Measurements from ENCODE around the gene SOX6.
"Not testable (repeated sequence)": the region's sequence is repeated elsewhere in the genome, so short reads cannot be mapped to it uniquely, and the experiment has no call there.

SOX6 gene

DNA sequence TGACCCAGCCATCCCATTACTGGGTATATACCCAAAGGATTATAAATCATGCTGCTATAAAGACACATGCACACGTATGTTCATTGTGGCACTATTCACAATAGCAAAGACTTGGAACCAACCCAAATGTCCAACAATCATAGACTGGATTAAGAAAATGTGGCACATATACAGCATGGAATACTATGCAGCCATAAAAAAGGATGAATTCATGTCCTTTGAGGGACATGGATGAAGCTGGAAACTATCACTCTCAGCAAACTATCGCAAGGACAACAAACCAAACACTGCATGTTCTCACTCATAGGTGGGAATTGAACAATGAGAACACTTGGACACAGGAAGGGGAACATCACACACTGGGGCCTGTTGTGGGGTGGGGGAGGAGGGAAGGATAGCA lies 209.4 kb downstream of the SOX6 start:
- not testable (repeated sequence) for H3K27ac ChIP-seq (ENCODE audit: insufficient read depth, low read depth, low read length, poor library complexity, severe bottlenecking); H3K27me3 ChIP-seq (ENCODE audit: control insufficient read depth, insufficient read depth, low read length, poor library complexity, severe bottlenecking); H3K4me3 ChIP-seq (ENCODE audit: insufficient read depth, low read depth, low read length); H3K9me3 ChIP-seq (ENCODE audit: control insufficient read depth, low read length); H3K36me3 ChIP-seq (ENCODE audit: control insufficient read depth, insufficient read depth, low read length); H3K4me1 ChIP-seq (ENCODE audit: control insufficient read depth, insufficient read depth, low read length)
- 93% methylated on average over 2 of the region's 2 CpGs; no CpG with 5 or more reads in 1 of the 2 experiments for WGBS, 2 experiments

DNA sequence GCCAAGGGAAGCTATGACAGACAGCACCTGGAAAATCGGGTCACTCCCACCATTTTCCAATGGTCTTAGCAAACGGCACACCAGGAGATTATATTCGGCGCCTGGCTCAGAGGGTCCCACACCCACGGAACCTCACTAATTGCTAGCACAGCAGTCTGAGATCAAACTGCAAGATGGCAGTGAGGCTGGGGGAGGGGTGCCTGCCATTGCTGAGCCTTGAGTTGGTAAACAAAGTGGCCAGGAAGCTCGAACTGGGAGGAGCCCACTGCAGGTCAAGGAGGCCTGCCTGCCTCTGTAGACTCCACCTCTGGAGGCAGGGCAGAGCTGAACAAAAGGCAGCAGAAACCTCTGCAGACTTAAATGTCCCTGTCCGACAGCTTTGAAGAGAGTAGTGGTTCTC lies 214.7 kb downstream of the SOX6 start:
- not testable (repeated sequence) for H3K27me3 ChIP-seq (ENCODE audit: control insufficient read depth, insufficient read depth, low read length, poor library complexity, severe bottlenecking); H3K4me3 ChIP-seq (ENCODE audit: insufficient read depth, low read depth, low read length); H3K4me1 ChIP-seq (ENCODE audit: control insufficient read depth, insufficient read depth, low read length); H3K9me3 ChIP-seq (ENCODE audit: control insufficient read depth, low read length); H3K27ac ChIP-seq (ENCODE audit: insufficient read depth, low read depth, low read length, poor library complexity, severe bottlenecking); H3K36me3 ChIP-seq (ENCODE audit: control insufficient read depth, insufficient read depth, low read length)
- 91 to 92% methylated on average over 7 of the region's 7 CpGs for WGBS, 2 experiments

DNA sequence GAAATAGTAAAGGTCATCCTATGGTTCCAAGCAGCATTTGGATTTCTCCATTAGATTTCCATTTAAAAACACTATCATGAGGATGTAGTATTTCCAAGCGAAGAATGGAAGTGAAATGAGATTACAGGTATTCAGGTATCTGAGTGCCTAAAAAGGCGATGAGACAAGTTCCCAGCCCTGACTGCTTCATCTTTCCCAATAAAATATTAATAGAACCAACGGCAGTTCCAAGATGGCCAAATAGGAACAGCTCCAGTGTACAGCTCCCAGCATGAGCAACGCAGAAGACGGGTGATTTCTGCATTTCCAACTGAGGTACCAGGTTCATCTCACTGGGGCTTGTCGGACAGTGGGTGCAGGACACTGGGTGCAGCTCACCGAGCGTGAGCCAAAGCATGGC lies 215.2 kb downstream of the SOX6 start:
- not testable (repeated sequence) for H3K36me3 ChIP-seq (ENCODE audit: control insufficient read depth, insufficient read depth, low read length); H3K27ac ChIP-seq (ENCODE audit: insufficient read depth, low read depth, low read length, poor library complexity, severe bottlenecking); H3K4me3 ChIP-seq (ENCODE audit: insufficient read depth, low read depth, low read length); H3K9me3 ChIP-seq (ENCODE audit: control insufficient read depth, low read length); H3K4me1 ChIP-seq (ENCODE audit: control insufficient read depth, insufficient read depth, low read length); H3K27me3 ChIP-seq (ENCODE audit: control insufficient read depth, insufficient read depth, low read length, poor library complexity, severe bottlenecking)
- 94 to 95% methylated on average over 7 to 8 of the region's 8 CpGs for WGBS, 2 experiments

DNA sequence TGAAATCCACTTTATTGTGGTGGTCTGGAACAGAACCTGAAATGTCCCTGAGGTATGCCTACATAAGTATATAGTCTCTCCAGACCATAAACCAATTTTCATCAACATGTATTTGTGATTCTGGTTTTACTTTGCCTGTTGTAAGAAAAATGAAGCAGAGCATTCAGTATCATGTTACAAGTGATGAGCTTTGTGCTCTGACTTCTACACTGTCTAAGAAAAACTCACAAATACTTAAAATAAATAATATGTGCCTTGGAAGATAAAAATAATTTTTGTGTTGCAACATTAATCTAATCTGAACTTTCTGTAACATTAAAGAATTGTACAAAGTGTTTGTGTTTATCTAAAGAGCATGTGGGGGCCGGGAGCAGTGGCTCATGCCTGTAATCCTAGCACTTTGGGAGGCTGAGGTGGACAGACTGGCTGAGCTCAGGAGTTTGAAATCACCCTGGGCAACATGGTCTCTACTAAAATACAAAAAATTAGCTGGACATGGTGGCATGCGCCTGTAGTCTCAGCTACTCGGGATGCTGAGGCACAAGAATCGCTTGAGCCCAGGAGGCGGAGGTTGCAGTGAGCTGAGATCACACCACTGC lies 219.5 kb downstream of the SOX6 start:
- Histone ChIP-seq H3K9me3 (ENCODE audit: control insufficient read depth, low read length) (no peaks in the 10 kb centered on the region), H3K36me3 (ENCODE audit: control insufficient read depth, insufficient read depth, low read length) (no peaks in the 10 kb centered on the region), H3K27ac (ENCODE audit: insufficient read depth, low read depth, low read length, poor library complexity, severe bottlenecking) (no peak overlapping the region), H3K4me1 (ENCODE audit: control insufficient read depth, insufficient read depth, low read length) (no peaks in the 10 kb centered on the region), H3K27me3 (ENCODE audit: control insufficient read depth, insufficient read depth, low read length, poor library complexity, severe bottlenecking) (no peaks in the 10 kb centered on the region), H3K4me3 (ENCODE audit: insufficient read depth, low read depth, low read length) (no peak overlapping the region)
- 94 to 95% methylated on average over 5 of the region's 5 CpGs for WGBS, 2 experiments

DNA sequence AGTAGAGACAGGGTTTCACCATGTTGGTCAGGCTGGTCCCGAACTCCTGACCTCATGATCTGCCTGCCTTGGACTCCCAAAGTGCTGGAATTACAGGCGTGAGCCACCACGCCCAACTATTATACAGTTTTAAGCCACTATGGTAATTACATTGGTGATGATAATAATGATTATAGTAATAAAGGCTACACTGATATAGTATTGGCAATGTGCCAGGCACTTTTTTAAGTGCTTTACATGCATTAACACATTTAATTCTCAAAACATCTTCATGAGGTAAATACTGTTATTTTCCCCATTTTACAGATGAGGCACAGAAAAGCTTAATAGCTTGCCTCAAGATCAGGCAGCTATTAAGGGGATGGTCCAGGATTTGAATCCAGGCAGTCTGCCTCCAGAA lies 222.5 kb downstream of the SOX6 start:
- H3K36me3 ChIP-seq (ENCODE audit: control insufficient read depth, insufficient read depth, low read length), result no peaks in the 10 kb centered on the region
- no peaks in the 10 kb centered on the region for H3K4me1 ChIP-seq (ENCODE audit: control insufficient read depth, insufficient read depth, low read length)
- H3K9me3 ChIP-seq (ENCODE audit: control insufficient read depth, low read length), result no peaks in the 10 kb centered on the region
- 87 to 97% methylated on average over 2 to 3 of the region's 3 CpGs for WGBS, 2 experiments
- H3K27ac ChIP-seq (ENCODE audit: insufficient read depth, low read depth, low read length, poor library complexity, severe bottlenecking), result no peak overlapping the region
- no peak overlapping the region for H3K4me3 ChIP-seq (ENCODE audit: insufficient read depth, low read depth, low read length)
- H3K27me3 ChIP-seq (ENCODE audit: control insufficient read depth, insufficient read depth, low read length, poor library complexity, severe bottlenecking), result no peaks in the 10 kb centered on the region

DNA sequence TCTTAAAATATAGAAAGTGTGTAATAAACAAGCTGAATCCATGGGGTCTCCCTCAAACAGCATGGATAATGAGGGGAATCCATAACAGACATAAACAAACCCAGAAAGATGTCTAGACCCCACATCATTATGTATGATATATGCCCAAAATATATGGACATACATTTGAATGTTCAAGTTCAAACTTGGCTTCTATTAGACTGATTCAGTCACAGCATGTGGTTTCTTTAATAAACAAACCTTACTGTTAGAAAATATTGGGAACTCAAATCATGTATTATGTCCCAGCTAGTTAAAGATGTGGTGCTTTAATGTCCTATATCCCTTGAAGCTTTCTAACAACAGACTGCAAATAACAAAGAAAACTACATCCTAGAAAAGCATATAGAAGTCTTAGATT lies 228.6 kb downstream of the SOX6 start:
- H3K4me1 ChIP-seq (ENCODE audit: control insufficient read depth, insufficient read depth, low read length), result no peaks in the 10 kb centered on the region
- no peaks in the 10 kb centered on the region for H3K36me3 ChIP-seq (ENCODE audit: control insufficient read depth, insufficient read depth, low read length)
- no peak overlapping the region for H3K4me3 ChIP-seq (ENCODE audit: insufficient read depth, low read depth, low read length)
- no peaks in the 10 kb centered on the region for H3K27me3 ChIP-seq (ENCODE audit: control insufficient read depth, insufficient read depth, low read length, poor library complexity, severe bottlenecking)
- H3K27ac ChIP-seq (ENCODE audit: insufficient read depth, low read depth, low read length, poor library complexity, severe bottlenecking), result no peak overlapping the region
- no peaks in the 10 kb centered on the region for H3K9me3 ChIP-seq (ENCODE audit: control insufficient read depth, low read length)

DNA sequence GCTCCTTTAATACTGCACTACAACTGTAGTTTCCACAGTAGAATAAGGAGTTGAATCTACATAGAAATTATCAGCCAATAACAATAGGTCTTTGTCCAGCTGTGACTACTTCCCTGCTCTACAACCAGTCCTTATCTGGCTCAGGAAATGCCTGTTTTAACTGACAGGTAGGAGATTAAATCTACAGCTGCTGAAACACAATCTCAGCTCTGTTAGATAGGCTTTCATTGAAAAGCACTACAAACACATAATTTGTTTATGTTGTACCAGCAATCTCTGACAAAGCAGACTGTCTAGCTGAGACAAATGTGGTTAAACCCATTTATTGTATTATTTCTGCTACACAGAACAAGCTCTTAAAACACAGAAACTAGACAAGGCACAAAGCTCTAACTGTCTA lies 230.0 kb downstream of the SOX6 start:
- no peak overlapping the region for H3K27ac ChIP-seq (ENCODE audit: insufficient read depth, low read depth, low read length, poor library complexity, severe bottlenecking)
- H3K27me3 ChIP-seq (ENCODE audit: control insufficient read depth, insufficient read depth, low read length, poor library complexity, severe bottlenecking), result no peaks in the 10 kb centered on the region
- no peaks in the 10 kb centered on the region for H3K4me1 ChIP-seq (ENCODE audit: control insufficient read depth, insufficient read depth, low read length)
- H3K9me3 ChIP-seq (ENCODE audit: control insufficient read depth, low read length), result no peaks in the 10 kb centered on the region
- no peak overlapping the region for H3K4me3 ChIP-seq (ENCODE audit: insufficient read depth, low read depth, low read length)
- H3K36me3 ChIP-seq (ENCODE audit: control insufficient read depth, insufficient read depth, low read length), result no peaks in the 10 kb centered on the region

DNA sequence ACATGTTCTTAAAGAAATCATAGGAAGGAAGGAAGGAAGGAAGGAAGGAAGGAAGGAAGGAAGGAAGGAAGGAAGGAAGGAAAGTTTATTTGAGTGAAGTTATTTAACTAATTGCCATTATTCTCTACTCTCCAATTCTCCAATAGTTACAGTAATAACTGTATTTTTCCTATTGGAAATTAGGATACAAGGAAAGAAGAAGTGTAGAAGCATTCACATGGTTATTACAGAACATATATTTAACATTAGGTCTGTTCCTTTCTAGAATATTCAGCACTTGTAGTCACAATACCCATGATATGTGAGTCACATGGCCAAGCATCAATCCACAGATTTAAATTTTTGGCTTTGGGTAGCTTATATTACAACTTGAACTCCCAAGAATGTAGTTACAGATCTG lies 230.6 kb downstream of the SOX6 start:
- H3K9me3 ChIP-seq (ENCODE audit: control insufficient read depth, low read length), result no peaks in the 10 kb centered on the region
- no peaks in the 10 kb centered on the region for H3K4me1 ChIP-seq (ENCODE audit: control insufficient read depth, insufficient read depth, low read length)
- H3K27me3 ChIP-seq (ENCODE audit: control insufficient read depth, insufficient read depth, low read length, poor library complexity, severe bottlenecking), result no peaks in the 10 kb centered on the region
- no peak overlapping the region for H3K4me3 ChIP-seq (ENCODE audit: insufficient read depth, low read depth, low read length)
- H3K36me3 ChIP-seq (ENCODE audit: control insufficient read depth, insufficient read depth, low read length), result no peaks in the 10 kb centered on the region
- no peak overlapping the region for H3K27ac ChIP-seq (ENCODE audit: insufficient read depth, low read depth, low read length, poor library complexity, severe bottlenecking)

DNA sequence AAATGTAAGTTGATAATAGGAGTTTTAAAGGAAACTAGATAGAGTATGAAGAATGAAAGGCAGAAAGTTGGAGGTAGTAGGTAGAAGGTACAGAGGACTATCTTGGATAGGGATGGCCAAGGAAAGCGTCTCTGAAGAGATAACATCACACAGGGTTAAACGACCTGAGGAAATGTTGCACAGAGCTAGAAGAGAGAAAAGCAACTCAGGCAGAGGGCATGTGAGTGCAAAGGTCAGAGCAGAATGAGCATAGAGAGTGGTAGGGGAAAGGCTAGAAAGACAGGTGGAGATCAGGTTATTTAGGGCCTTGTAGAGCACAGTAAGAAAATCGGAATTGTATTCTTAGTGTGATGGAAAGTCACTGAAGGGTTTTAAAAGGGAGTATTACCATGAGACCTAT lies 232.0 kb downstream of the SOX6 start:
- Histone ChIP-seq H3K36me3 (ENCODE audit: control insufficient read depth, insufficient read depth, low read length) (no peaks in the 10 kb centered on the region), H3K4me1 (ENCODE audit: control insufficient read depth, insufficient read depth, low read length) (no peaks in the 10 kb centered on the region), H3K9me3 (ENCODE audit: control insufficient read depth, low read length) (no peaks in the 10 kb centered on the region), H3K4me3 (ENCODE audit: insufficient read depth, low read depth, low read length) (no peak overlapping the region), H3K27ac (ENCODE audit: insufficient read depth, low read depth, low read length, poor library complexity, severe bottlenecking) (no peak overlapping the region), H3K27me3 (ENCODE audit: control insufficient read depth, insufficient read depth, low read length, poor library complexity, severe bottlenecking) (no peaks in the 10 kb centered on the region)
- 92 to 93% methylated on average over 3 of the region's 3 CpGs for WGBS, 2 experiments

DNA sequence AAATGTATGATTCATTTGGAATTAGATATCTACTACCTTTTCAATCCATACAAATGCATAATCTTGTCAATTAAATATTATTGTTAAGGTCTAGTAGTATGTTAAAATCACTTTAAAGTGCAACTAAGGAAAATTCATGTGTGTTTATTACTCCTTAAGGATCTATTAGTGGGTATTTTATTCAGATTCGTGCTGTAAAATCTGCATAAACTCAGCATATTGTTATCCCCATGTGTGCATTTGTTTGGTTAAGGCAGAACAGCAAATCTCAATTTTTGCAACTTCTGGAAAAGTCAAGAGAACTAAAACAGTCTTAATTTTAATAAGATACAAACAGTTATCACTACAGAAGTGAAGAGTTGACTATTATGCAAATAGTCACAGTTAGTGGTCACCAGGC lies 234.5 kb downstream of the SOX6 start:
- Histone ChIP-seq H3K27ac (ENCODE audit: insufficient read depth, low read depth, low read length, poor library complexity, severe bottlenecking) (no peak overlapping the region), H3K36me3 (ENCODE audit: control insufficient read depth, insufficient read depth, low read length) (no peaks in the 10 kb centered on the region), H3K9me3 (ENCODE audit: control insufficient read depth, low read length) (no peaks in the 10 kb centered on the region), H3K27me3 (ENCODE audit: control insufficient read depth, insufficient read depth, low read length, poor library complexity, severe bottlenecking) (no peaks in the 10 kb centered on the region), H3K4me1 (ENCODE audit: control insufficient read depth, insufficient read depth, low read length) (no peaks in the 10 kb centered on the region), H3K4me3 (ENCODE audit: insufficient read depth, low read depth, low read length) (no peak overlapping the region)
- 67 to 86% methylated on average over 1 of the region's 1 CpG for WGBS, 2 experiments

DNA sequence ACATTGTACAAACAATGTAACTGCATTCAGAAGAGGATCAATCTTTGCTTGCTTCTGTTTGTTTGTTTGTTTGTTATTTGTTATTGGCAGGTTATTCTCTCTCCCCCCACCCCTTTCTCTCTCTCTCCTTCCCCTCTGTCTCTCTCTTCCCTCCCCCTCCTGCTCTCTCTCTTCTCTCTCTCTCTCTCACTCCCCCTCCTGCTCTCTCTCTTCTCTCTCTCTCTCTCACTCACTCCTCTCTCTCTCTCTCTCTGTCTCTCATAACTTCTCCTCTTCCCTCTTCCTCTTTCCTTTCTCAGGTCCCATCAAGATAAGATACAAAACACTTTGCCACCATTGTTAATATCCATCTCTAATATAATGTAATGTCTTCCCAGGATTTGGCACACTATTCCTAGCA lies 236.3 kb downstream of the SOX6 start:
- Histone ChIP-seq H3K4me3 (ENCODE audit: insufficient read depth, low read depth, low read length) (no peak overlapping the region), H3K36me3 (ENCODE audit: control insufficient read depth, insufficient read depth, low read length) (no peaks in the 10 kb centered on the region), H3K27ac (ENCODE audit: insufficient read depth, low read depth, low read length, poor library complexity, severe bottlenecking) (no peak overlapping the region), H3K9me3 (ENCODE audit: control insufficient read depth, low read length) (no peaks in the 10 kb centered on the region), H3K27me3 (ENCODE audit: control insufficient read depth, insufficient read depth, low read length, poor library complexity, severe bottlenecking) (no peaks in the 10 kb centered on the region), H3K4me1 (ENCODE audit: control insufficient read depth, insufficient read depth, low read length) (no peaks in the 10 kb centered on the region)

All from ectodermal cell (in vitro differentiated cells).